IPS-18c (cell line): ENCODE measurements around the gene LEMD3.

Source experiments
- H3K4me3 ChIP-seq: 2 replicates; pipeline ENCODE4 v1.7.0; 2013; ENCODE audit warnings: low read depth, mild to moderate bottlenecking, low read length, moderate library complexity; ENCODE audit not compliant: insufficient read depth
- H3K9me3 ChIP-seq: one replicate; pipeline ENCODE4 v1.6.1; 2013; ENCODE audit warnings: mild to moderate bottlenecking, low read length, moderate library complexity; ENCODE audit not compliant: control insufficient read depth, insufficient read depth

The LEMD3 gene

DNA sequence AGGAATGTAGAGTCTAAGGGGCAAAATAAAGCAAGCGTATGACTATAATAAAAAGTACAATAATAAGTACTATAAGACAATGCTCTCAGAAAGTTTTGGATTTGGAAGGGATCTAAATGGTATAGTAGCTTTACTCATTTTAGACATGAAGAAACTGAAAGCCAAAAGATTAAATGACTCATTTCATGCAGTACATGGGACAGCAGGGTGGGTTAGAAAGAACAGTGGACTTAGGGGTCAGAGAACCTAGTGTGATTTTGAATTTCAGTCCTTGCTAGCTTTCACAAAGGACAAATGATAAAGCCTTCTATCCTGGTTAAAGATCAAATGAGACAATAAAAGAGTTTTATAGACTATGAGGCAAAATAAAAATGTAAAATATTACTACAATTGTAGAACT, 6.8 kb upstream of the LEMD3 start:
- H3K9me3 ChIP-seq: no peaks in the 10 kb centered on the region
- no peak overlapping the region for H3K4me3 ChIP-seq

DNA sequence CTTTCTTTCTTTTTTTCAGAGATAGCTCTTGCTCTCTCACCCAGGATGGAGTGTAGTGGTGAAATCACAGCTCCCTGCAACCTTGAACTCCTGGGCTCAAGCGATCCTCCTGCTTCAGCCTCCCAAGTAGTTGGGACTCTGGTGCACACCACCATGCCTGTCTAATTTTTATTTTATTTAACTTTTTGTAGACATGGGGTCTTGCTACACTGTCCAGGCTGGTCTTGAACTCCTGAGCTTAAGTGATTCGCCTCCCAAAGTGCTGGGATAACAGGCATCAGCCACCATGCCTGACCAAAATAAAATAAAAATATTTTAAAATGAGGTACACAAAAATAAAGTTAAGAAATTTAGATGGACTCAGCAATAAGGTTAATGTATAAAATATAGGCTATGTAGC, 5.1 kb upstream of the LEMD3 start:
- Histone ChIP-seq H3K9me3 (no peaks in the 10 kb centered on the region), H3K4me3 (no peak overlapping the region)

GRCh38 chr12:65164774-65165173, 4.6 kb upstream of the LEMD3 start:
- no peaks in the 10 kb centered on the region for H3K9me3 ChIP-seq

GRCh38 chr12:65168681-65169319, 583 bp upstream of the LEMD3 start:
- H3K4me3 ChIP-seq: peak overlapping the region; percentile 85; the same call in 1 of the 2 replicates
- H3K9me3 ChIP-seq: no peaks in the 10 kb centered on the region

More at GRCh38 chr12:65164774-65165173, 4.6 kb upstream of the LEMD3 start:
- H3K4me3 ChIP-seq: no peak overlapping the region

DNA sequence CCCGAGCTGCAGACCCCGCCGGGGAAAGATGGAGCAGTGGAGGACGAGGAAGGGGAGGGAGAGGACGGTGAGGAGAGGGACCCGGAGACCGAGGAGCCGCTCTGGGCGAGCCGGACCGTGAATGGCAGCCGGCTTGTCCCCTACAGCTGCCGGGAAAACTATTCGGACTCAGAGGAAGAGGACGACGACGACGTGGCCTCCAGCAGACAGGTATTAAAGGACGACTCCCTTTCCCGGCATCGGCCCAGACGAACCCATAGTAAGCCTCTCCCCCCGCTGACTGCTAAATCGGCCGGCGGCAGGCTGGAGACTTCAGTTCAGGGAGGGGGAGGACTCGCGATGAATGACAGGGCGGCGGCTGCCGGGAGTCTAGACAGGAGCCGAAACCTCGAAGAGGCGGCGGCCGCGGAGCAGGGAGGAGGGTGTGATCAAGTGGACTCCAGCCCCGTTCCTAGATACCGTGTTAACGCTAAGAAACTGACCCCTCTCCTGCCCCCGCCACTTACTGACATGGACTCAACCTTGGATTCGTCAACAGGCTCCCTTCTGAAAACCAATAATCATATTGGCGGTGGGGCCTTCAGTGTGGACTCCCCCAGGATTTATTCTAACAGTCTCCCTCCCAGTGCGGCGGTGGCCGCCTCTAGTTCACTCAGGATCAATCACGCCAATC, 962 bp downstream of the LEMD3 start:
- H3K9me3 ChIP-seq: no peaks in the 10 kb centered on the region
- peak overlapping the region; percentile 85 for H3K4me3 ChIP-seq

- H3K4me3 ChIP-seq: peak overlapping the region; percentile 85
- no peaks in the 10 kb centered on the region for H3K9me3 ChIP-seq
Observed at GRCh38 chr12:65171073-65171472, 1.7 kb downstream of the LEMD3 start.

DNA sequence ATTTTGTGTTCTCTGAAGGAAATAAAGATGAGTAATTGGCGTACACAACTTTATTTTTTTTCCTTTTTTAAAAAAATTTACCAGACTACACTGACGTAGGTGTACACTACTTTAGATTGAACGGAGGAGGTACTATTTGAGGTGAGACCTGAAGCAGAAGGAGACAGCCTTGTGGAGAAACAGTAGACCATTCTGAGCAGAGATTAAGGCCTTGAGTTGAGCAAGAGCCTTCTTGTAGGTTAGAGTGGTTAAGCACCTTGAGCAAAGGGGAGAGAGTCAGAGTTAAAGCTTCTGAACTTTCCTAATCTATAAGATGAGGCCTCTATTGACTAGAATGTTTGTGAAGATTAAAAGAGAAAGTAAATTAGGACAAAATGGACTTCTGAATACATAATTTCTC, 2.5 kb downstream of the LEMD3 start:
- peak overlapping the region; percentile 38 for H3K4me3 ChIP-seq
- no peaks in the 10 kb centered on the region for H3K9me3 ChIP-seq

DNA sequence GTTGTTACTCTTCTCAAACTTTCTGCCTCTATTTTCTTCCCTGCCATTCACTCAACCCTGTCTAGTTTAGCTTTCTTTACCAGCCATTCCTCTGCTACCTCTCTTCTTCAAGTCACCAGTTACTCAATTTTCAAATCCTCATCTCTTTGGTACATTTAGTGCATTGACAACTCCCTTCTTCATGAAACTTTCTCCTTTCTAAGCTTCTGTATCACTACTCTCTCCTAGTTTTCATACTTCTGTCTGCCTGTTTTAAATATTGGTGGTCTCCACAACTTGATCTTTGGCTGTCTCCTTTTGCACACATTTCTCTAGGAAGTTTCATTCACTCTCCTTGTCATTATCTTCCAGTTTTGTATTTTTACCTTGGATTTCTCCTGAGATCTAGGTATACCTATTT, 6.0 kb downstream of the LEMD3 start:
- H3K4me3 ChIP-seq: no peak overlapping the region
- no peaks in the 10 kb centered on the region for H3K9me3 ChIP-seq

DNA sequence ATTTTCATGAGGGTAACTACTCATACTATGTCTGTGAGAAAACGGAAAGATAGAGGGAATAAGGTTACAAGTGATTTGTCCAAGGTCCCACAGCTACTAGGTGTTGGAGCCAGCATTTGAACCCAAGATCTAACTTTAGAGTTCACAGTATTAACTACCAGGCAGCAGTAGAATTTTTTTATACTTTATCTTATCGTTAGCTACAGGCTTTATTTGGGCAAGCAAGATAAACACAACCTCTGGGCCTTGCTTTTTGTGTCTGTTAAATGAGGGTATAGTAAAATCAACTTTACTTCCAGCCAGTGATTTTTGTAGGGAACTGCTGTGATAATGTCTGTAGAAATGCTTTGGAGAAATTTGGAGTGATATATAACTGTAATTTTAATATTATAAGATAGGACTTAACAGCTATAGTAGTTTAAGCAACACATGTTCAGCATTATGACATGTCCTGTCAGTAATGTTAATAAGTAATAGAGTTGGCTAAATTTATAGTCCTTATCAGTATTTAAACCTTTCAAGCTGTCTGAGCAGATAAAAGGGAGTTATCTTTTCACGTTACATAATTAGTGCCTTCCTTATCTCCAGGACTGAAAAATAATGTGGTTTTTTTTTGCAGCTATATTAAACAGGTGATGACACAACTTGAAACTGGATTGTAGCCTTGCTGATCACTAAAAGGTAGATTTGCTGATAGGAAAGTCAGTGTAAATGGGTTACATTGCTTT, 12.8 kb downstream of the LEMD3 start:
- Histone ChIP-seq H3K4me3 (no peak overlapping the region), H3K9me3 (no peaks in the 10 kb centered on the region)

DNA sequence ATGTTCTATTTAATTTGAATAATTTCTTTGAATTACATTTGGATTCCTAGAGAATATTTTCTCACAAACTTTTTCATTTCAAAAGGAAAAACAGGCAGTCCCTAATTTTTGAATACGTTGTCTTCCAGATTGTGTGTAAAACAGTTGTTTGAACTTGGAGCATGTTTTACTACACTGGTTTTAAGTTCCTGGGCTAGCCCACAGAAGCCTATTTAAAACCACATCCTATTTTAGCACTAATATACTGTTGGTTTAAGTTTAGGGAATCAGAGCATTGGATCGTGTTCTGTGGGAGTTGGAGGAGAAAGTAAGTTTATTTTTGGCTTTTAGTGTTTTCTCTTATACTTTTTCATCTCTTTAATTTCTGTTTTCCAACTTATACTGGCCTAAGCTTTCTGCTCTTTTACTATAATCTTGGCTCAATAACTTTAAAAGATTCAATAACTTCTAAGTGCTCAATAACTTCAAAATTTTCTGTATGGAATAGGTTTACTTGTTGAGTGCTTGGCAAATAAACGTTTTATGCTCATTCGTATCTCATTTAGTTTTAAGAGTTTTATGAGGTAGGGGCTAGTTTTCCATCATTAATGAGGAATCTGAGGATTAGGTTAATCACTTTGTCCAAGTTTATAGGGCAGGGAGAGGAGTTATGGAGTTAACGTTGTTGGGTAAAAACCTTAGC, 14.9 kb downstream of the LEMD3 start:
- Histone ChIP-seq H3K4me3 (no peak overlapping the region), H3K9me3 (no peaks in the 10 kb centered on the region)

GRCh38 chr12:65184858-65185229, 15.5 kb downstream of the LEMD3 start:
- H3K9me3 ChIP-seq: no peaks in the 10 kb centered on the region

DNA sequence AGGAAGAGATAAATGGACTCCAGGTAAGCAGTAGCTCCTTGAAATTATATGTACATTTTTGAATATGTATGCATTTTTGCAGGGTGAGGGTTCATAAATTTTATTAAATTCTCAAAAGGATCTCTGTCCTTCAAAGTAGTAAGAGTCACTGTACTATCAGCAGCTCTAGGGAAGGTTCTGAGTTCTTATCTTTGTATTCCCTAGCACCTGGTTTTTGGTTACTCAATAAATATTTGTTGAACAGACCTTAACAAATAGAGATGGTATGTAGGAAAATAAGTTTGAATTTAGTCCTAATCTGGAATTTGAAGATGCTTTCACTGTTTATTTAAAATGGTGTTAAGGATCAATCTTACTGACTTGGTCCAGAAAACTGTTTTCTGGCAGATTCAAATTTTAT, 18.3 kb downstream of the LEMD3 start:
- no peaks in the 10 kb centered on the region for H3K9me3 ChIP-seq
- H3K4me3 ChIP-seq: no peak overlapping the region

More at GRCh38 chr12:65184858-65185229, 15.5 kb downstream of the LEMD3 start:
- no peak overlapping the region for H3K4me3 ChIP-seq

DNA sequence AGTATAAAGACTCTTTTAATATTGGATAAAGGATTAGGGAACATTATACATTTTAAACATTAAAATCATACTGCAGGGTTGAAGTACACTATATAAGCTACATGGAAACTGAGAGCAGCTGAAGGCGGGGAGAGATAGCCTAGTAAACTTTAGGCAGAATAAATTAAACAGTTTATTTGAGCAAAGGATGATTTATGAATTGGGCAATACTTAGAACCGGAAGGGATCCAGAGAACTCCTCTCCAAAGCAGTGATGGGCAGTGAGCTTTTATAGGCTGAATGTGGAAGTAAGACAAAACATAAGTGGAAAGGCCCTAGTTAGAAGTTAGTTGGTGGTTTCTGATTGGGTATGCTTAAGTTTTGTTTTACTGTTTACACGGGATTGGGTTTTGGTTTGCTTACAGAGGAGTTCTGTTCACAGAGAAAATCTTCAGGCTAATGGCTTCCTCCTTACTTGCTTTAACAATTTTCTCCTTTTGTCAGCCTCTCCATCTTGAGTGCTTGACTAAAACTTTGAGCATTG, 18.9 kb downstream of the LEMD3 start:
- Histone ChIP-seq H3K4me3 (no peak overlapping the region), H3K9me3 (no peaks in the 10 kb centered on the region)

GRCh38 chr12:65189028-65189718, 19.8 kb downstream of the LEMD3 start:
- no peaks in the 10 kb centered on the region for H3K9me3 ChIP-seq
- no peak overlapping the region for H3K4me3 ChIP-seq

DNA sequence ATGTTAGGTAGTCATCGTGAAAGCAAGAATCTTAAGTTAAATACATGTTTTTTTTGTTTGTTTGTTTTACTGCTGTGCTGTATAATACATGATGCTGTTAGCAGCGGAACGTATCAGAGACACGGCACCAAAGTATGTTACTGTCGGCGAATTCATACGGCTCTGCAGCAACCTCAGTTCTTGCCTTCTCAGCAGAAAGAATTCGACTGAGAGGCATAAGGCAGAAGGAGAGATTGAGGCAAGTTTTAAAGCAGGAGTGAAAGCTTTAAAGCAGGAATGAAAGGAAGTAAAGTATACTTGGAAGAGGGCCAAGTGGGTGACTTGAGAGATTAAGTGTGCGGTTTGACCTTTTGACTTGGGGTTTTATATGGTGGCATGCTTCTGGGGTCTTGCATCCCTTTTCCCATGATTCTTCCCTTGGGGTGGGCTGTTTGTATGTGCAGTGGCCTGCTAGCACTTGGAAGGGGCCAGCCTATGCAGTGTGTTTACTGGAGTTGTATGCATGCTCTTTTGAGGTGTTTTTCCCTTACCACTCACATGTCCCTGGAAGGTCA, 23.7 kb downstream of the LEMD3 start:
- Histone ChIP-seq H3K9me3 (no peaks in the 10 kb centered on the region), H3K4me3 (no peak overlapping the region)

DNA sequence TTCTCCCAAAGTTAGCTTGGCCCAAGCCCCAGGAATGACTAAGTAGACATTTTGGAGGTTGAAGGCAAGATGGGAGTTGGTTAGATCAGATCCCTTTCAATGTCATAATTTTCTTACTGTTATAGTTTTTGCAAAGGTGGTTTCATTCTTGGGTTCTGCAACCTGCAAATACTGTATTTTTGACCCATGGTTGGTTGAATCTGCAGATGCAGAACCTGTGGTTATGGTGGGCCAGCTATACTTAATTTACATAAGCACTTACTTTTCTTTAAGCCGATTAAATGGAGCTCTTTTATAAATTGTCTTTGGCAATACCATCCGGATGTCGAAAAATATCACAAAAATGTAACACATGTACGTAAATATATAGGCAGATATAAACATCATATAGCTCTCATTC, 25.6 kb downstream of the LEMD3 start:
- no peak overlapping the region for H3K4me3 ChIP-seq
- no peaks in the 10 kb centered on the region for H3K9me3 ChIP-seq
